ENCODE results near the gene DCBLD1.
"Not testable (repeated sequence)": the region's sequence is repeated elsewhere in the genome, so short reads cannot be mapped to it uniquely, and the experiment has no call there.

Gene DCBLD1

DNA sequence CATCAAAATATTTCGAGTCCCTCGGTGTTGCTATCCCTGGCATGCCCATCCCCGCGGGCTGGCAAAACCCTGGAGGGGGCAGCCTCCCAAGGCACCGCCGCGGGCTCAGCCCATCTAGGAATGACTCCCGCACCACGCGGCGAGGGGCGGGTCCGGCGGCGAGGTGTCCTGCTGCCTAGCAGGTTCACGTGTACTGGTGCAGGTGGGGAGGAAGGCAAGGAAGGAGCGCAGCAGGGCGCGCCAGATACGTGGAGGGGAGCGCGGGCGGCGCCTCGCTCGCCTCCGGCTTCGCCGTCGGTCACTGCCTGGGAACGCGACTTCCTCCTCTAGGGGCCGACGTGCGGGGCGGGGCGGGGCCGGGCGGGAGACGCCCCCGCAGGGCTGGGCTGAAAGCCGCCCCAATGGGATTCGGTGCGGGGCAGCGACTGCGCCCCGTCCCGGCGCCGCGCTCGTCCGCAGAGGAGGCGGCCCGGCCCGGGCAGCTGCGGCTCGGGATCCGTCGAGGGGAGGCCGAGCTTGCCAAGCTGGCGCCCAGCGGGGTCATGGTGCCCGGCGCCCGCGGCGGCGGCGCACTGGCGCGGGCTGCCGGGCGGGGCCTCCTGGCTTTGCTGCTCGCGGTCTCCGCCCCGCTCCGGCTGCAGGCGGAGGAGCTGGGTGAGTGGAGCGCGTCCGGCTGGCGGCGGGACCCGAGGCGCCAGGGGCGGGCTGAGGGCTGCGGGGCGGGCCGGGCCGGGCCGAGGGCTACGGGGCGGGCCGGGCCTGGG is at the start of gene DCBLD1:
Gene DCBLD1 (plus strand): TSS at position 435 of the 764 bp plus-strand sequence. CDS start 108 bp downstream, at position 543.
- DNase-seq: peak; percentile 35

DNA sequence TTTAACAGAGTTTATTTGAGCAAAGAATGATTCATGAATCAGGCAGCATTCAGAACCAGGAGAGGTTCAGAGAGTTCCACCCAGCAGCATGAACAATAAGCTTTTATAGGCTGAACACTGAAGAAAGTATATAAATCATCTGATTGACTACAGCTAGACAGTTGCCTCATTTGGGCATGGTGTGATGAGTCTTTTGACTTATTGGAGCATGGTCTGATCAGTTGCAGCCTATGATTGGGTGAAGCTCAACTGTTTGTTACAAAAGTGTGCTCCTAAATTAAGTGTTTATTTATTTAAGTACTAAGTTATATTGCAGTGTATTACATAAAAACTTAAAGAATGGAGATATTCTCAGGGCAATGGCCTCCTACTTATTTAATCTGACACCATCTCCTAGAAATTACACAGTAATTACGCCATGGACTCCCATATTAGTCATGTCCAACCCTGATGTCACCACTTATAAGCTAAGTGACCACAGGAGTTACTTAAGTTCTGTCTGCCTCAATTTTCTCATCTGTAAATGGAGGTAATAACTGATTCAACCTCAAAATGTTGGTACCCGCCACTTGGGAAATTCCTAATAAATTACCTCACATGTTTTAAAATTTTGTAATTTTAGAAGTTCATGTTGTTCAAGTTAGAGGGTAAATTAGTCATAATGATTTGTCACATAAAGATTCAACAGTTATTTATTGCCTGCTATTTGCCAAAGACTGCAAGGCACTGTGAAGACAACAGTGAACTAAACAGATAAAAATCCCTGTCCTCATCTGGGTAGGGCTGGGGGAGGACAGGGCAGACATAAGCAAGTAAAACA is 41.6 kb upstream of the DCBLD1 start:
- no peak for DNase-seq

DNA sequence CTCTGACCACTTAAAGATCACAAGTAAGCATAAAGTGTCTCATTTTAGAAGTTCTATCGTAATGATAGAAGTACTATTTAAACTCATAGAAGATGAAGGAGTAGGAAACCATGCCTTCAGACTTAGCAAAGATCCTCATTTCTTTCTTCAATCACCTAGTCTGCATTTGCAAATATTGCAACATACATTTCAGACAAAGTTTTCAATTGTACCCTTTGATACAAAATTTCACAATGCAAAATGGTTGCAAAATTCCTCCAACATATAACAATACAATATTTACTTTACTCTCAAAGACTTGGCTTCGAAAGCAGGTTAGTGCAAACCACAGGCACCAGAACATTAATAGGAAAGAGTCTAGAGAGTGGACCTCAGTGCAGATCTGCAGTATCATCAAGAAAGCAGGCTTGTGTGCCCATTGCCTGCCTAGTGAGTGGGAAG is 40.6 kb upstream of the DCBLD1 start:
- no peak for DNase-seq

DNA sequence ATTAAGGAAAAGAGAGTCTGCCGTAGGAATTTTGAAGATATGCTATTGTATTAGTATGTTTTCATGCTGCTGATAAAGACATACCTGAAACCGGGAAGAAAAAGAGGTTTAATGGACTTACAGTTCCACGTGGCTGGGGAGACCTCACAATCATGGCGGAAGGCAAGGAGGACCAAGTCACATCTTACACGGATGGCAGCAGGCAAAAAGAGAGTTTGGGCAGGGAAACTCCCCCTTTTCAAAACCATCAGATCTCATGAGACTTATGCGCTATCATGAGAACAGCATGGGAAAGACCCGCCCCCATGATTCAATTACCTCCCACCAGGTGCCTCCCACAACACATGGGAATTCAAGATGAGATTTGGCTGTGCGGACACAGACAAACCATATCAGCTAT is 40.2 kb upstream of the DCBLD1 start:
- DNase-seq: not testable (repeated sequence)

DNA sequence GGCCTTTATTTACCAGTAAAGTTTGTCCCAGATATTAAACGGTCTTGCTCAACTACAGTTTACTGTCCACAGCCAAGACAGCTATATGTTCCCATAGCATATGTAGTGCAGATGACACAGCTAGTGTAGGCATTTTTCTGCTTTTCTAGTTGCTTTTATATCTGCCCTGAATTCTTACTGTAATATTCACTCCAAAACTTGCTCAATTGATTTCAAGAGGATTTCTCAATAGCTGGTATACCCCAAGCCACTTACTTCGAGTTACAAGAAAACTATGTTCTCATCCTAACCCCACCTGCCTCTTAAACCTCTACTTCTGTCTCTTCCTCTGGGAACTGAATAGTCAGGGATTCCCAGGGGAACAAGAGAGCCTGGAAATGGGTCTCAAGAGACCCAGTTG is 37.9 kb upstream of the DCBLD1 start:
- DNase-seq: no peak

DNA sequence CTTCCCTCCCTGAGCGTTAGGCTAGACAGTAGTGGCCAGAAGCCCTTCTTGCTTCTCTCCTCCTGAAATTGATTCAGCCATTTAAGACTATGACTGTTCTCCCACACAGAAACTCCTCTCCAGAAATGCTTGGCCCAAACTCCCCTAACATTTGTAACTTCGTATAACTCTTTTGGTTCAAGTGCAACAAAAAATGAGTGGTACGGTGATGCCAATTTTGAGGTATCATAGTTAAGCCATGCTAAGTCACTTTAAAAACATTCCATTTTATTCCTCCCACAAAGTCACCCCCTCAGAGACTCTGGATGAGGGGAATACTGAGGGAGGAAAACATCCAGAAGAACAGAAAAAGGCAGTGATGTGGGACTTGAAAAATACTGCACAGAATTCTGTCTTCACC is 35.6 kb upstream of the DCBLD1 start:
- no peak for DNase-seq

DNA sequence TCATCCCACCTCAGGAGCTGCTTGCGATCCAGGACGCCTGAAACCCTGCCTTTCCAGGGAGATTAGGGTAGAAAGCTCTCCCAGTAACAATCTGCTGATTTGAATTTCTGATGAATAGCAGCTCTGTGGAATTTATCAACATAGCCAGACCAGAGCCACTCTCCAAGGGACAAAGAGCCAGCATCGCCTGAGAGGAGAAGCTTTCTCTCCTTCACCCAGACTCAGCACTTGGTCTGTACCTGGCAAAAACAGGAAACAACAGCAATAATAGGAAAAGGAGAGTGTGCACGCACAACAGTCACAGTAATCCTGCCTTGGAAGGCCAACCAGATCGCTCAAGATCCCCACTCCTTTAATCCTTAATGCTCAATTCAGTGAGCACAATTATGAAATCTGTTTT is 34.5 kb upstream of the DCBLD1 start:
- no peak for DNase-seq

DNA sequence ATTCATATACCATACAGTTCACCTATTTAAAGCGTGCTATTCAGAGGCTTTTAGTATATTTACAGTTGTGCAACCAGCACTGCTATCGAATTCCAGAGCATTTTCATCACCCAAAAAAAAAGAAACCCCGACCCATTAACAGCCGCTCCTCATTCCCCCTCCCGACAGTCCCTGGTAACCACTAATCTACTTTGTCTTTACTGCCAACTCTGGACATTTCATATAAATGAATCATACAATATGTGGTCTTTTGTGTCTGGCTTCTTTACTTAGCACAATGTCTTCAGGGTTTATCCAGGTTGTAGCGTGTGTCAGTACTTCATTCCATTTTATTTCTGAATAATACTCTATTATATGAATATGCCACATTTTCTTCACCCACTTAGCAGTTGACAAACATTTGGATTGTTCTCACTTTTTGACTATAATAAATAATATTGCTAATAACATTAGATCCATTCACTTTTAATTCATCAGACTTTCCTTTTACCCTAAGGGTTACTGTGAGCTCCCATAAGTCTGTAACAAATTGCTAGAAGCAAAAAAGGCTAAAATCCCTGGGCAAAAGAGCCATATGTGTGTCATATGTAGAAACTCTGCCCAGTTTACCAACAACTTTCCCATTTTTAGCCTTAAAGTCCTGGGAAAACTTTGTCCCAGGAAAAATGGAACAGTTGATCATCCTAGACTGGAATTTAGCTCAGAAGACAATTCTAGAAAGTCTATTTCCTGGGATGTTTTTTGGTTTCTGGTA is 33.6 kb upstream of the DCBLD1 start:
- DNase-seq: no peak

DNA sequence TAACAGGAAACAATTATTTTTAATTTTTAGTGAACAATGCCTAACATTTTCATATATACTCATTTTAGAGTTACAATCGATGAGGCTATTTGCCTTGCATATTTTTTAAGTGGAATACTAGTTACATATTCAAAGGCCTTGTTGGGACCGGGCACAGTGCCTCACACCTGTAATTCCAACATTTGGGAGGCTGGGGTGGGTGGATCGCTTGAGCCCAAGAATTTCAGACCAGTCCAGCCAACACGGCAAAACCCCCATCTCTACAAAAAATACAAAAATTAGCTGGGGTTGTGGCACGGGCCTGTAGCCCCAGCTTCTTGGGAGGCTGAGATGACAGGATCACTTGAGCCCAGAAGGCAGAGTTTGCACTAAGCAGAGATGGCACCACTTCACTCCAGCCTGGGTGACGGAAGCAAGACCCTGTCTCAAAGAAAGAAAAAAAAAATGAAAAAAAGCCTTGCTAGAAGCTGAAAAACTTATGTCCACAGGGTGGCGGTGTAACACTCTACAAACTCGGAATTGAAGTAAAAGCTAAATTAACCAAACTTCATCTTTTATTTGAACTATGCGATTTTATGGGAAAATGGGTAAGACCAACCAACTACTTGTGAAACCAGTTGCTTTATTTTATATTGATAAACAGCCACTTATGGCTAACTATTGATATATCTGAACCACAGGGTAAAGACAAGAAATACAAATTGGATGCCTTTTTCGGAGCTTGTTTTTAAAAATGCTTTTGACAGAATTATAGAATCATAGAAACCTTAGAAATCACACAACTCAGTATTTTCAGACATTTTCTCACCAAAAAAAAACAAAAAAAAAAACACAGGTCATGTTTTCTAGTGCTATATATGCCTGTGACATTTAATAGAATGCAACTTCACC is 32.7 kb upstream of the DCBLD1 start:
- DNase-seq: peak; percentile 22

DNA sequence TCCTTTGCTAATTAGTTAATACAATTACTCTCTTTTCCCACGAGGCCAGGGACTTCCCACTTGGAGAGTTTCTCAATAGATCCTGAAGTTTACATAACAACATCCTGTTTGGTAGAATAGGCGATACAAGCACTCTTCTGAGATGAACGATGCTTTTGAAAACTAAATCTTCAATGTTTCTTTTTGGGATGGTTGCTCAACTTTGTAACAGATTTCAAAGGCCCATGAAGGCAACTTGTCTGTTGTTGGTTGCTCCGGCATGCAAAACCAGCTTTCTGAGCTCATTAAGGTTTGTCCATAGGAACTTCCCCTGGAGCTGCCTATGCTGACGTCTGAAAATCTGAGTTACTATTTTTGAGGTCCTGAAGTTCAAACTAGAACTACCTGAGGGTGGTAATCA is 30.8 kb upstream of the DCBLD1 start:
- no peak for DNase-seq

DNA sequence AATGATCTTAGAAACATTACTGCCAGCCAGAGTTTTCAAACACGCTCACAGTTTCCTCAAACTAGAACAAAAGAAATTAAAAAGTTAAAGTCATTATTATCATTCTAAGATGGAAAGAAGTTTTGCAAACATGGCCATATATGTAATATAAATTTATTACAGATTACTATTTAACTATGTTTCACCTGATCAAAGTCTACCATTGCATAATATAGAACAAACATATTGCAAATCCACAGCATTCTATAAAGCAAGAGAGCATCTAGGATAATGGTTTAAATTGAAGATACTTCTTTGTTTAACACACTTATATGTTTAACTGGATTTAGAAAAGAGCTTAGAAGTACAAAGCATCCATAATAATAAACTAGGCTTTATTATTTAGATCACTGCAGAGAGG is 26.2 kb upstream of the DCBLD1 start:
- DNase-seq: no peak

DNA sequence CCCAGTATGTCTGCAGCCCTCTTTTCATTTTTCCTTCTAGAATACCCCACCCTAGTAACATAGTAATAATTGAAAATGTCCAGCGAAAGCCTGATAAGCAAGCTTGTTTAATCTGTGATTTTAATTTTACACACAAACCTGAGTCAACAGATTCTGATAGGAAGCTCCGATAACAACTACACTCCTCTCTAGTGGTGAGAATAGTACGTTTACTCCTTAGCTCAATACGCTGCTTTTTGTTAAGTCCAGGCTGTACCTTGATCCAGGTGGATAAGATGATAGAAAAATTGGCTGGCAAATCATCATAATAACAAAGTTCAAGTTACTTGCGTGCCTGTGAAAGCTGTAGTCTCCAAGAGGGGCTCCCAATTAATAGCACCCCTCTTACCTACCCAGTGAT is 25.5 kb upstream of the DCBLD1 start:
- DNase-seq: no peak

DNA sequence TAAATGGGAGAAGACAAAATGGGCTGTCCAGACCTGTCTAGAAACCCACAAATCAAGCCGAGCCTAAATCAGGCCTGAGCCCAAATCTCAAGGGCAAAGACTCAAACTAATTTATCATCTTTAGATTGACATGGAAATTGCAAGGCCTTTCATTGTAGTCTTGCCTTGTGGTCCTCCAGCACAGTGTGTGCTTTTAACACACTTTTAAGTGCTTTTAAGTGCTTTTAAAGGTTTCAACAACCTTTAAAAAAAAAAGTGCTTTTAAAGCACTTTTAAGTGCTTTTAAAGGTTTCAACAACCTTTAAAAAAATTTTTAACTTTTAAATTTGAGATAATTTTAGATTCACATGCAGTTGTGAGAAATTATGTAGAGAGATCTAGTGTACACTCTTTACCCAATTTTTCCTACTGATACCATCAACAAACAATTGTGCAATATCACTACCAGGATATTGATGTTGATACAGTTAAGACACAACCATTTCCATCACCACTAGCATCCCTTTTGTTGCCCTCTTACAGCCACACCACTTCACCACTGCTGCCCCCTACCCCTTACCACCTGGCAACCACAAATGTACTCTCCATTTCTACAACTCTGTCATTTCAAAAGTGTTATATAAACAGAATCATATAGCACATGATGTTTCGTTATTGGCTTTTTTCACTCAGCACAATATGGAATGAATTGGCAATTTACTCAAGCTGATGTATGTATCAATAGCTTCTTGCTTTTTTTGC is 23.1 kb upstream of the DCBLD1 start:
- DNase-seq: no peak

DNA sequence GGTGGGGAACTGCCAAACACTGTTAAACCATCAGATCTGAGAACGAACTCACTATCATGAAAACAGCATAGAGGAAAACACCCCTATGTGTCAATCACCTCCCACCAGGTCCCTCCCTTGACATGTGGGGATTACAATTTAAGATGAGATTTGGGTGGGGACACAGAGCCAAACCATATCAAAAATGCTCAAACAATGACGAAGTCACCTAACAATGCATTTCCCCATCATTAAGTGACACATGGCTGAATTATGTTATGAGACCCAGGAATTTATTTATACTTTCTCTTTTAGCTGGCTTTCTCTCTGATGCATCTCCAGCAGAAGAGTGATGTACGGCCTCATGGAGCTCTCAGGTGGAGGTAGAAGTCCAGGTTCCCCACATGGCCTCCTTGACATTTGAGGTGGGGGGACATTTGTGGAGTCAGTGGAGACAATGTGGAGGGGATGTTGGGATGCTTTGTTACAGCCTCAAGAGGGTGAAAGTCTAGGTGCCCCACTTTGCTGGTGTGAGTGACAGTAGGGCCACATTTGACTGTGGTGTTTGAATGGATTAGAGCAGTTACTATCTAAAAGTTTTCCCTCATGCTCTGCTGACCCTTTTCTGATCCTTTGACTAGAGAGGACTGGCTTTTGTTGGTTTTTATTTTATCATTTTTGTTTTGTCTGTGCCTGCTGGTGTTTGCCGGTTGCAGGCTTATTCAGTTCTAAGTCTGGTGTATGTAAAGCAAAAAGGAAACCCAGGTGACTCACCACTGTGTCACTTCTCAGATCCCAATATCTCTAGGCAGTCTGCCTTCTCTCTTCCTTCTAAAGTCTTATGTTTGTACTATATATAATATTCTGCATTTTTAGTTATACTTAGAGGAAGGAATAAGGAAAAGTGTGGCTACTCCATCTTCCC is 18.5 kb upstream of the DCBLD1 start:
- no peak for DNase-seq

DNA sequence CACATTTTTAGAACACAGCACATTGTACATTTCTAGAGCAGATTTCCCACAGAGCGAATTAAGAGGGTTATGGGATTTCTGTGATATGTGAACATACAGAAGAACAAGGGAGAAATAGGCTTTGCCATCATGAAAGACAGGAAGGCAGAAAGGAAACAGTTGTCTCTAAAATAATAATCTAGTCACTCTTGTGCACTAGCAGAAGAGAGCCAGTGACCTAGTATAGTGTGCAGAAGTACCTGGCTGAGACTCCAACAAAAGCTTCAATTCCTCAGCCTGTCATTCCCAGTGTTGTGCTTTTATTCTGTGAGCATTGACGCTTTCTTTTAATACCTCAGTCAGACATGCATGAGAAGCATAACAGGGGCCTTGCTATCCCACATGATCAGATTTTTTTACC is 17.8 kb upstream of the DCBLD1 start:
- no peak for DNase-seq

DNA sequence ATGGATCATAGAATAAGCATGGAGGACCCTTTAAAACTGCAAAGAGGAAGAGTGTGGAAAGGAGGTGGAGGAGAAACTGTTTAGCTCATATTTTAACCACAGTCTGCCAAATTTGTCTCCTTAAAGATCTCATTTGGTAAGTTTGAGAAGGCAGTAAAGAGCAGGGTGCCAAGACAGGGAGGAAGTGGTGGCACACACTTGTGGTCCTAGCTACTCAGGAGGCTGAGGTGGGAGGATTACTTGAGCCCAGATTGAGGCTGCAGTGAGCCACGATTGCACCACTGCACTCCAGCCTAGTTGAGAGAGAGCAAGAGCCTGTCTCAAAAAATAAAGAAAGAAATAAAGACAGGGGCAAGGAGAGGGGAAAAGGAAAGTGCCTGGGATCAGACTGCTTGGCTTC is 16.8 kb upstream of the DCBLD1 start:
- DNase-seq: no peak

DNA sequence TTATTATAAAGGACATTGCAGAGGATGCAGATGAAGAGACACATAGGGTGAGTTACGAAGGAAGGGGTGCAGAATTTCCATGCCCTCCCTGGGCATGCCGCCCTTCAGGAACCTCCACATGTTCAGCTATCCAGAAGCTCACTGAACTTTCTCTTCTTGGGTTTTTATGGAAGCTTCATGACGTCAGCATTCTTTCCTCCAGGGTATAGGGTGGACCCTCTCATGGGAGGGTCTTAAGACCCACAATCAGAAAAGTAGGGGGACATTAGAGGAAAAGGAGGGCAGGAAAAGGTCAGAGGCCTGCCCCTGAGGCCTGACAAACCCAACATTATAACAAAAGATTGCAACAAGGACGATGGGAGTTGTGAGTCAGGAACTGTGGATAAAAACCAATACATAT is 14.6 kb upstream of the DCBLD1 start:
- DNase-seq: no peak

DNA sequence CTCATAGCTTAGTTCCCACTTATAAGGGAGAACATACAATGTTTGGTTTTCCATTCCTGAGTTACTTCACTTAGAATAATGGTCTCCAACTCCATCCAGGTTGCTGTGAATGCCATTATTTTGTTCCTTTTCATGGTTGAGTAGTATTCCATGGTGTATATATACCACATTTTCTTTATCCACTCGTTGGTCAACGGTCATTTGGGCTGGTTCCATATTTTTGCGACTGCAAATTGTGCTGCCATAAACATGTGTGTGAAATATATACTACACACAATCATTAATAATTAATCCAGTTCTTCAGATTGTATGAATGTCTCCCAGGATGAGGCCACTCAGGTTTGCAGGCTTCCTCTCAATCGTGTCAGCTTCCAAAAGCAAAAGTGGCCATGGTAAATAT is 13.9 kb upstream of the DCBLD1 start:
- not testable (repeated sequence) for DNase-seq

DNA sequence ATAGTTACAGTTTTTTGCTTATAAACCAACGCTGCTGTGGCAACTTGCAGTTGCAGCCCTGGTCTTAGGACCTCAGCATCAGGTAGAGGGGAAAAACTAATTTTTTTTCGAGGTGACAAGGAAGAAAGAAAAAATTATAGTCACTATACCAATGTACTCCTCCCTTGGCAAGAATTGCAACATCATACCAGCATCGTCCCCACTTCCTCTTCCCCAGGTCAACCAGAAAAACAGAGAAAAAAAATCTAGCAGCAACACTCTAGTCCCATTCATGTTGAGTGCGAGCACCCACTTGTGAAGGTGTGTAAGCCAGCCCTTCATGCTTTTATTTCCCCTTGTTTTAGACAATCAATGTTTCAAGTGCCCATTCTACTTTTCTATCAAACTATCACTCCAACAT is 13.1 kb upstream of the DCBLD1 start:
- no peak for DNase-seq

DNA sequence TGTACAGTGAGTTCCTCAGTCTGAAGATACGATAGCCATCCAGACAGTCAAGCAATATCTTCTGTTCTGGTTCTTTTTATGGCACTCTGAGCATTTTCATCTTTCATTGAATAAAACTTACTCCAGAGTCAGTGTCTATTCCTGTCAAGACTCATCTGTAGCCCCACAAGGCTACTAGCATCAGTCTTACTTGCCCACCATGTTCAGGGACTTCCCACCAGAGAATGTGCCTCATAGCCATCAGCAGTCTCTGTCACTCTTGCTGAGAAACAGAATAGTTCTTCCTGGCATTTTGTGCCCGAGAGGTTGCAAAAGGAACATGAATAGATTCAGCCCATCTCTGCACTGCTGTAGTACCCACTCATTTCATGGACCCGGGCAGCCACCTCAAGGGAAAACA is 12.7 kb upstream of the DCBLD1 start:
- DNase-seq: no peak

DNA sequence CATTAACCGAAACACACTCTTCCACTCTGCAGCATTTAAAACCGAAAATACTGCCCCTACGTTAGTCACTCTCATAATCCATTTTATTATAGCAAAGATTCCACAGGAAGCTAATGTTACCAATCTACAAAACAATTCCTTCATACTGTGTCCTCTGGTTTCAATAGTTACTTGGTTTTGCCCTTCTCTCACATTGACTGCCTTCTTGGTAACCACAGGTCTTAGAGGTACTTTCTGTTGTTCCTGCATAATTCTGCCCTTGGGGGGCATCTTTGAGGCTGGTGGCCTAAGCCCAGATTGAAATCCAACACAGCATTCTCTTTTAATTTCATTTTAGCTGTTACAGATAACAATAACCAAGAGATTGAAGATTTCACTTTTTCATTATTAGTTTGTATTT is 9.8 kb upstream of the DCBLD1 start:
- no peak for DNase-seq

Data from SHP77 treated with DMSO at 0.1 percent for 48 hours (cell line).